HG03354 (cell line): ENCODE measurements around the gene PITPNM1.
"Not testable (repeated sequence)": the region's sequence is repeated elsewhere in the genome, so short reads cannot be mapped to it uniquely, and the experiment has no call there.

ENCODE experiments used
- ATAC-seq: cut with Tn5 transposase; IDR thresholded peaks from one replicate; pipeline ENCODE4 v1.9.1; 2021; ENCODE audit warnings: mild to moderate bottlenecking; ENCODE audit not compliant: unreplicated experiment, poor library complexity, severe bottlenecking

PITPNM1 gene

GRCh38 chr11:67468456-67468758, 36.8 kb downstream of the PITPNM1 start:
- peak; percentile 1 for ATAC-seq

GRCh38 chr11:67468056-67468455, 37.1 kb downstream of the PITPNM1 start:
- ATAC-seq: no peak

GRCh38 chr11:67466962-67467771, 38.0 kb downstream of the PITPNM1 start:
- ATAC-seq: no peak

- ATAC-seq: no peak
These were observed 38.8 kb downstream of the PITPNM1 start for GRCh38 chr11:67466367-67466766.

GRCh38 chr11:67465530-67465929, 39.6 kb downstream of the PITPNM1 start:
- not testable (repeated sequence) for ATAC-seq

- no peak for ATAC-seq
These were observed 40.0 kb downstream of the PITPNM1 start for GRCh38 chr11:67465189-67465510.

GRCh38 chr11:67464411-67465188, 40.6 kb downstream of the PITPNM1 start:
- ATAC-seq: peak; percentile 67

GRCh38 chr11:67463680-67464410, 41.3 kb downstream of the PITPNM1 start:
- no peak for ATAC-seq

GRCh38 chr11:67463186-67463585, 42.0 kb downstream of the PITPNM1 start:
- ATAC-seq: no peak

- ATAC-seq: no peak
These were observed 46.9 kb downstream of the PITPNM1 start for GRCh38 chr11:67458266-67458665.

- no peak for ATAC-seq
These were observed 47.7 kb downstream of the PITPNM1 start for GRCh38 chr11:67457453-67457852.

- no peak for ATAC-seq
These were observed 49.0 kb downstream of the PITPNM1 start for GRCh38 chr11:67456068-67456705.

- no peak for ATAC-seq
These were observed 50.1 kb downstream of the PITPNM1 start, which contains the start of gene CABP4 for GRCh38 chr11:67455054-67455453. CABP4 (plus strand) TSS chr11:67455354; CDS start chr11:67455424, 70 bp downstream.

- ATAC-seq: no peak
These were observed 51.1 kb downstream of the PITPNM1 start for GRCh38 chr11:67453816-67454732.

- no peak for ATAC-seq
These were observed 52.8 kb downstream of the PITPNM1 start, which contains the start of gene GPR152 for GRCh38 chr11:67452141-67452952. GPR152 (minus strand) TSS chr11:67452729; CDS start chr11:67452724, 5 bp downstream.

- no peak for ATAC-seq
These were observed 53.5 kb downstream of the PITPNM1 start for GRCh38 chr11:67451658-67451976.

GRCh38 chr11:67450796-67451657, 54.1 kb downstream of the PITPNM1 start:
- no peak for ATAC-seq
